ENCODE data around the gene MYO1F.
"Not testable (repeated sequence)": the region's sequence is repeated elsewhere in the genome, so short reads cannot be mapped to it uniquely, and the experiment has no call there.

MYO1F gene

DNA sequence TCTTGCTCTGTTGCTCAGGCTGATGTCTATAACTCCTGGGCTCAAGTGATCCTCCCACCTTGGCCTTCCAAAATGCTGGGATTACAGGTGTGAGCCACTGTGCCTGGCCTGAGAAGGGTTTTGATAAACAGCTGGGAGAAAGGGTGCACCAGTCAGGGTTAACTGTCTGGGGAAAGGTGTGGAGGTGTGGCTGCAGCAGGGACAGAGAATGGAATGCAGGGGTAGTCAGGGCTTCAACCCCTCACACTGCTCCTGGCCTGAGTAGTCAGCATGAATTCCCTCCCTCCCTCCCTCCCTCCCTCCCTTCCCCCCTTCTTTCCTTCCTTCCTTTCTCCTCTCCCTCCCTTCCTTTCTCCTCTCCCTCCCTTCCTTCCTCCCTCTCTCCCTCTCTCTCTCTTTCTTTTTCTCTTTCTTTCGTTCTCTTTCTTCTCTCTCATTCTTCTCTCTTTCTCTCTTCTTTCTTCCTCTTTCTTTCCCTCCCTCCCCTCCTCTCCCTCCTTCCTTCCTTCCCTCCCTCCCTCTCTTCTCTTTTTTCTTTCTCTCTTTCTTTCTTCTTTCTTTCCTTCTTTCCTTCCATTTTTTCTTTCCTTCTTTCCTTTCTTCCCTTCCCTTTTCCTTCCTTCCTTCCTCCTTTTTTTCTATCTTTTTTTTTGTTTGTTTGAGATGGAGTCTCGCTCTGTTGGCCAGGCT, 16.0 kb downstream of the MYO1F start:
- no peak for DNase-seq

- DNase-seq = no peak
Measured at GRCh38 chr19:8558325-8558724, 18.9 kb downstream of the MYO1F start.

- DNase-seq = no peak
Measured at GRCh38 chr19:8557642-8558238, 19.5 kb downstream of the MYO1F start.

DNA sequence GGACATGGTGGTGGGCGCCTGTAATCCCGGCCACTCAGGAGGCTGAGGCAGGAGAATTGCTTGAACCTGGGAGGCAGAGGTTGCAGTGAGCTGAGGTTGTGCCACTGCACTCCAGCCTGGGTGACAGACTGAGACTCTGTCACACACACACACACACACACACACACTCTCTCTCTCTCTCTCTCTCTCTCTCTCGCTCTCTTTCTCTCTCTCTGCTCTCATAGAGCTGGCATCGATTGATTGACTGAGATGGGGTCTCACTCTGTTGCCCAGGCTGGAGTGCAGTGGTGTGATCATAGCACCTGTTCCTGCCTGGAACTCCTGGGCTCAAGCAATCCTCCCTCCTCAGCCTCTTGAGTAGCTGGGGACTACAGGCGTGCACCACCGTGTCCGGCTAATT, 23.5 kb downstream of the MYO1F start:
- DNase-seq = not testable (repeated sequence)

DNA sequence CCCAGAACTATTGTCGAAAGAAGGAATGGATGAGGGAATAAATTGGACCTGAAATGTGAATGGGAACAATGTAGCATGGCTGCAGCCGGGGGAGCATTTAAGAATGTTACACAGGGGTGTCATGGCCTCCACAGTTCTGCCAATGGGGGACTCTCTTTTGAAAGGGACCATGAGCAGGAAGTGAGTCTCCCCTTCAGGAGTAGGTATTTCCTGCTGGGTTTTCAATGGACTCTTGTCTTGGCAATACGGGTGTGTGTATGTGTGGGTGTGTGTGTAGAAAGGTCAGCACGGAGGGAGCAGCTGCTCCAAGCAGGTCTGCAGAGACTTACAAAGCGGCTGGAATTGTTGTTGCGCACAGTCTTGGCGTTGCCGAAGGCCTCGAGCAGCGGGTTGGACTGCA, 24.4 kb downstream of the MYO1F start:
- no peak for DNase-seq

DNA sequence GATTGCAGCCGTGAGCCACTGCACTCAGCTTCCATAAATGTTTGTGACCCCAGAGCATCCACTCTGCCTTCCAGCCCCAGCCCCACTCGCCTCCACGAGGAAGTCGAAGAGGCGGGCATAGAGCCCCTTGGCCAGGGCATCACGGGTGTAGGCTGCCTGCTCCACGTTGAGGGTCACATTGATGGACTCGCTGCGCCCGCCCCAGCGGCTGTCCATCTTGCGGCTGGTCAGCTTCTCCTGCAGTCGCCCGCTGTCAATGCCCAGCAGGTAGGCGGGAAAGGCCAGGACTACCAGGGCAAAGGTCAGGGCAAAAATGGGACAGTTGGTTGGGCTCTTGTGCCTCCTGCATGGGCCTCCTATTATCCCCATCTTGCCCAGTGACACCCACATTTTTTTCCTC, 27.2 kb downstream of the MYO1F start:
- DNase-seq = no peak

DNA sequence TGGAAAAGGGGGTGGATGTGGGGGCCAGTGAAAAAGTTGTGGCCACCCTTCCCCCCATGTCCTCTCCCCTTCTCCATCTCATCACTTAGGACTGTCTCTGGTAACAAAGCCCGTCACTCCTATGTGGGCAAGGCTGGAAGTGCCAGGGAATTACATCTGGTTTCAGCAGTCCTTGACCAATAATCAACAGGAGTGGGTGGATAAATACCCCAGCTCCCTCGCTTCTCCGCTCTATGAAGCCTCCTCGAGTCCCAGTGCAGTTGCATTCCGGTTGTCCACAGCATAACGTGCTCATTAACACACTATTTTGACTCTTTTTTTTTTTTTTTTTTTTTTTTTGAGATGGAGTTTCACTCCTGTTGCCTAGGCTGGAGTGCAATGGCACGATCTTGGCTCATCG, 31.5 kb downstream of the MYO1F start:
- no peak for DNase-seq

DNA sequence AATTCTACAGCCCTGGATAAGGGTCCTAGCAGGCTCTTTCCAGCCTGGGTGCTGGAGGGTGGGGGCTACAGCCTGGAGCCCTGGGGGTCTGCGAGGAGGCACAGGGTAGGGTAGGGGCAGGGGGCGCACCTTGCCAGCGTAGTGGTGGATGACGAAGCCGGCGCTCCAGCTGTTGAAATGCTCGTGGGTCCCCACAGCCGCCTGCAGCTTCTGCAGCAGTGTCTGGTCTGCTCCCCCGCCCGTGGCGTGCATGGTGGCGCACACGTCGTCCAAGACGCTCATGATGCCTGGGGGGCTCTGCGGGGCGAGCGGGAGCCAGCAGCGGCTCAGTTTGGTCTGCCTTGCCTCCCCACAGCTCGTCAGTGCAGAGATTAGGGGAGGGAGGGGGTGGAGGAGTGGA, 33.1 kb downstream of the MYO1F start:
- DNase-seq = no peak

GRCh38 chr19:8539621-8540149, 37.6 kb downstream of the MYO1F start:
- no peak for DNase-seq

GRCh38 chr19:8537099-8537498, 40.1 kb downstream of the MYO1F start:
- no peak for DNase-seq

- no peak for DNase-seq
Measured at GRCh38 chr19:8536282-8536681, 41.0 kb downstream of the MYO1F start.

- no peak for DNase-seq
Measured at GRCh38 chr19:8532225-8532624, 45.0 kb downstream of the MYO1F start.

DNA sequence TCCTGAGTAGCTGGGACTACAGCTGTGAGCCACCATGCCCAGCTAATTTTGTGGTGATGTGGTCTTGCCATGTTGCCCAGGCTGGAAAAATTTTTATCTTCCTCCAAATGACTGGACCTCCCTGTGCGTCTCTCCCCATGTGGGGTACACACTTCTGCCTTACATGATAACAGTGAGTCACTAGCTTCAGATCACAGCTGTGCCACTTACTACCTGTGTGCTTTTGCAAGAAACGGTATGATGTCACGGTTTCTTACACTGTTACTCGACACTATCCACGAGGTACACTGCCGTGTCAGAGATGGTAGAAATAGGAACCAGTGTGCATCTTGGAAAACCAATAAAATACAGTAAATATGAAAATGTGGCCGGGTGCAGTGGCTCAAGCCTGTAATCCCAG, 45.8 kb downstream of the MYO1F start:
- DNase-seq = no peak

- DNase-seq = no peak
Measured at GRCh38 chr19:8530061-8530679, 47.1 kb downstream of the MYO1F start.

DNA sequence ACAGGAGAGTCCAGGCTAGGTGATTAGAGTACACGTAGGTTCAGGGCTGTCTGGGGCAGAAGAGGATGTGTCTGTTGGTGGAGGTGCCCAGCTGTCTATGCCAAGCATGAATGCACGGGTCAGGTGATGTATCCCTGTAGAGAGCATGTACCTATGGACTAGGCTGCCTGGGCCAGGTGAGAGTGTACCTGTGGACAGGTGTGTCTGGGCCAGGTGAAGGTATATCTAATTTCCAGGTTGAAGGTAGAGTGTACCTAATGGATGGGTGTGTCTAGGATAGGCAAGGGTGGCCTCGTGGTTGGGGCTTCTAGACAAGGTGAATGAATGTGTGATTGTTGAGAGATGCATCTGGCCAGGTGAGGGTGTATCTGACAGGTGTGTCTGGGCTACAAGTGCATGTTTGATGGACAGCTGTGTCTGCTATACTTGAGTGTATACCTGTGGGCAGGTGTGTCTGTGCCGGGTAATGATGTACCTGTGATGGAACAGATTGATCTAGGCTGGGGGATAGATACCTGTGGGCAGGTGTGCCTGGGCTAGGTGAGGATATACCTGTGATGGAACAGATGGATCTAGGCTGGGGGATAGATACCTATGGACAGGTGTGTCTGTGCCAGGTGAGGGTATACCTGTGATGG, 47.8 kb downstream of the MYO1F start:
- no peak for DNase-seq

DNA sequence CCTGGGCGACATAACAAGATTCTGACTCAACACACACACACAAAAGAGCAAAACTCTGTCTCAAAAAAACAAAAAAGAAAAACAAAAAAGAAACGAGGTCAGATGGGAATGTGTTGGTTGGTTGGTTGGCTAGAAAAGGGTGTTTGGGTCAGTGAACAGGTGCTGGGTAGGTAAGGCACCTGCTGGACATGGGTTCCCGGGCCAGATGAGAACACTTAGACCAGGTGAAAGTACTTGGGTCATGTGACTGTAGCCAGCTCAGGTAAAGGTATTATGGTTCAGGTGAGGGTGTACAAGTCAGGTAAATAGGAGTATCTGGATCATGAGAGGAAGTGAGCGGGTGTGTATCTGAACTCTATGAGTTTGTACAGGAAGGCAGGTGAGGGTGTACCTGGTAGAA, 48.7 kb downstream of the MYO1F start:
- DNase-seq = no peak

DNA sequence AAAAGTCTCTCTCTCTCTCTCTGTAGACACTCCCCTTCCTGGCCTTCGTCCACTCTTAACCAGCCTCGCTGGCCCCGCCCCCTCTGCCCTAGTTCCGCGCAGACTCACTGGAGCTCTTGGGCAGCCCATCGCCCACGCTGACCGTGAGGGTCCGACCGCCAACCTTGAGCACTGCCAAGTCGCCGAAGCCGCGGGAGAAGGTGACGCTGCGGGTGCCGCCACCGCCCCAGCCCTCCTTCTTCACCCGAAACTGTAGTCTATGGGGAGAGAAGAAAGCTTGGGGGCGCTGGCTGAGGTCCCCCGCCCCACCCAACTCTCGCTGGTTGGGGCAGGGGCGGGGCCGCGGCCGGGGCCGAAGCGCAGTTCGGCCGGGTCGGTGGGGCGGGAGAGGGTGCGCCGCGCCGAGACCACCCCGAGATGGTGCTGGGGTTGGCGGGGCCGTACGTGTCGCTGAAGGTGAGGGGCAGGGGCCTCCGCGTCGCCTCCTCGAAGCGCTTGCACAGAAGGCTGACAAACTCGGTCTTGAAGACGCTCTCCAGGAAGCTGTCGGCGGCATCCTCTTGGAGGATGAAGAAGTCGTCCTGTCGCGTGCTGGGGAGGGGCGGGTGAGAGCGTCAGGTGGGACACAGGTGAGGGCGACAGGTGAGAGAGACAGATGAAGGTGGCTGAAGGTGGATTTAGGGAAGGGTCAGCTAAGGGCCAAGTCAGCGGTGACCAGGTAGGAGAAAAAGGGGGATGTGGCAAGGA, 50.7 kb downstream of the MYO1F start:
- peak; percentile 81 for DNase-seq

DNA sequence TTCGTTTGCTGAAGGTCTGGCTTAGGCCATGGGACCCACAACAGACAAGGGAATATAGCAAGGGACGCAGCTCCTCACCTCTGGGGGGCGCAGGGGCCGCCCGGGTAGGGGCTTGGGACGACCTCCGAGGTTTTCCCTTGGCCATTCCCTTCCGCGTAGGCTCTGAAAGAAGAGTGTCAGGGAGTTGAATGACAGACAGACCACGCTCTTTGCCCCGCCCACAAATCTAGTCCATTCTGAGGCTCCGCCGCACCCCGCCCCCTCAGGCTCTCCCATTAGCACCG, 51.9 kb downstream of the MYO1F start:
- no peak for DNase-seq

- no peak for DNase-seq
Measured at GRCh38 chr19:8519388-8519787, 57.9 kb downstream of the MYO1F start.

GRCh38 chr19:8518536-8518935, 58.7 kb downstream of the MYO1F start:
- no peak for DNase-seq

GRCh38 chr19:8517551-8518442, 59.4 kb downstream of the MYO1F start:
- no peak for DNase-seq

GRCh38 chr19:8515317-8515716, 61.9 kb downstream of the MYO1F start:
- no peak for DNase-seq
